HG03342 (cell line): ENCODE measurements around the gene BMPR1B.
"Not testable (repeated sequence)": the region's sequence is repeated elsewhere in the genome, so short reads cannot be mapped to it uniquely, and the experiment has no call there.

ENCODE experiments used
- ATAC-seq: cut with Tn5 transposase; IDR thresholded peaks from one replicate; pipeline ENCODE4 v1.9.1; 2021; ENCODE audit warnings: mild to moderate bottlenecking, moderate library complexity; ENCODE audit not compliant: unreplicated experiment

Gene BMPR1B

GRCh38 chr4:95020521-95020920, 262.8 kb downstream of the BMPR1B start:
- ATAC-seq: no peak

DNA sequence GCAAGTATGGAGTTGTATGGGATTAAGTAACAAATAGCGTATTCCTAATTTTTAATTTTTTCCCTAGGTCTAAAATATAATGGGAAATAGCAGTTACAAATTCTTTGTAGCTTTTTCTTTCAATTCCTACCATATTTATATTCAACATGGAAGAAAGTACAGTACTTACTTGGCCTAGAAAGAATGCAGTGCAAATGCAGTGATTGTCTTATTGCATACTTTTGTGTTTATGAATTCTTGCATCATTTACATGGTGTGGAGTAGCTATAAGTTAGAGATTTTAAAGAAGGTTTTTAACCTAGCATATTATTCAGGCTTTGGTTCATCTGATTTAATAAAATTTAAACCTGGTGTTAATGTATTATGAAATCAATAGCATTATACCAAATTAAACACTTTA, 263.3 kb downstream of the BMPR1B start:
- ATAC-seq: no peak

DNA sequence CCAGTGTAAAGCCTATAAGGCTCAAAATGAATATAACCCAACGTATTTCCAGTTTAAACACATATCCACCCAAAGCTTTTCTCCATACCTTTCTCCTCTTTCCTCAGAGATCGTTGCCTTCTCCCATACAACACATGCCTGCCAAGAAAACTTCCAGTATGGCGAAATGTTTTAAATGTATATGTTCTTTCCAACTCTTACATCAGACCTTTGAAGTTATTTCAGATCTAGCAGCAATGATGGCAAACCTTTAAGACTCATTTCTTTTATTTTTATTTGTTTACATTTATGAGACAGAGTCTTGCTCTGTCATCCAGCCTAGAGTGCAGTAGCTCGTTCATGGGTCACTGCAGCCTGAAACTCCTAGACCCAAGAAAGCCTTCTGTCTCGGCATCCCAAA, 265.4 kb downstream of the BMPR1B start:
- ATAC-seq: no peak

- no peak for ATAC-seq
These were observed 270.3 kb downstream of the BMPR1B start for GRCh38 chr4:95027905-95028618.

DNA sequence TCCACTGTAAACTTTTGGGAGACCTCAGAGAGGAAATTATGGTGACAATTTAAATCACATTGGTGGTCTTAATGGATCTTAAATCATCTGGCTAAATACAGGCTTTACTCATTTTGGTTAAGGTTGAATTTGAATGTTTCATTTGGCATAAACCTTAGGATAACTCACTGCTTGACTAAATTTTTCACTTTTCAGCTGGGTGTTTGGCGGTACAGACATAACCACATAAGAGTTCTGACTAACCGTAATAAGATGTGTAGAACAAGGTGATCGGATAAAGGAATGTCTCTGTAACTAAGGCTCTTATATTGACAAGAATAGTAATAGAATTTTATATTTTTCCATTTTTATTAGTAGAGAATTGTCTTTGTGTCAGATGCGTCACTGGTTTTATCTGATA, 281.0 kb downstream of the BMPR1B start:
- no peak for ATAC-seq

GRCh38 chr4:95044324-95044837, 286.6 kb downstream of the BMPR1B start:
- no peak for ATAC-seq

DNA sequence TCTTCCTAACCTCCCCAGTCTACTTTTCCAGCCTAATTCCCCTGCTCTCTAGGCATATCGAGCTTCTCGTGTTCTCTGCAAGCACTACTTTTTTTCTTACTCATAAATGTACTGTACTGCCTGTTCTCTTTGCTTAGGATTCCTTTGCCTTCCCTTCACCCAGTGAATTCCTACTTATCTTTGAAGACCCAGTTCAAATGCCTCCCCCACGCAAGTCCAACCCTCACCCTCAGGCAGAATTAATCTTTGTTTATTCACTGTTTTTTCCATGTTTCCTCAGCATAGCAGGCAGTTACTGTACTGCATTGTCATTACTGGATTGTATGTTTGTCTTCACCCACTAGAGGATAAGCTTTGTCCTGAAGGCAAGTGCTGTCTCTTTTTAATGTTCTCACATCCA, 287.7 kb downstream of the BMPR1B start:
- no peak for ATAC-seq

GRCh38 chr4:95048296-95048695, 290.5 kb downstream of the BMPR1B start:
- ATAC-seq: no peak

DNA sequence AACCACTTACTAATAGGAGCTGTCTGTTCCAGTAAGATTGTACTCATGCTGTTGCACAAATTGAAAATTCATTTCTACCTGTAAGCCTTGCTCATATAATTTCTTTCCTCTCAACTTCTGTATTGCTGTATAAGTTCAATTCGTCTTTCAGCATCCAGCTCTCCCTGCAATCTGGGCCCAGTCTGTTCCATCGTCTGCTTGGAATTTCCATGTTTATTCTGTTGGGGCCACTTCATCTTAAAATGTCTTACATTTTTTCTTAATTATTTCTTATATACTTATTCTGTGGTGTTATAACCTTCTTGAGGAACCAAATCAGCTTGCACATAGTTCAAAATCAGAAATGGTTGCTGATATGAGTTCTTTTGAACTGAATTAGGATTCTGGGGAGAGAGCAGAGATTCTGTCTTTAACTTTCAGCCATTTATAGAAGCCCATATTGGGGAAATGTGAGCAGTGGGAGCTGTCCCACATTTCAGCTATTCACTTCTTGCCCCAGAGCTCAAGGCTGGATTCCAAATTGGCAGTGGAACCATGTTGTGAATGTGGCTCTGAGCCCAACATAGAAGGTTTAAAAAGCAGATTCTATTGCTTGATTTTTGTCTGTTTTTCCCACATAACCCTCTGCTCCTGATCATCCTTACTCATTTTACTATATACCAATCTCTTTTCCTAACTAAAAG, 291.9 kb downstream of the BMPR1B start:
- ATAC-seq: no peak

- no peak for ATAC-seq
These were observed 293.4 kb downstream of the BMPR1B start for GRCh38 chr4:95050980-95051701.

- no peak for ATAC-seq
These were observed 293.9 kb downstream of the BMPR1B start for GRCh38 chr4:95051702-95052020.

DNA sequence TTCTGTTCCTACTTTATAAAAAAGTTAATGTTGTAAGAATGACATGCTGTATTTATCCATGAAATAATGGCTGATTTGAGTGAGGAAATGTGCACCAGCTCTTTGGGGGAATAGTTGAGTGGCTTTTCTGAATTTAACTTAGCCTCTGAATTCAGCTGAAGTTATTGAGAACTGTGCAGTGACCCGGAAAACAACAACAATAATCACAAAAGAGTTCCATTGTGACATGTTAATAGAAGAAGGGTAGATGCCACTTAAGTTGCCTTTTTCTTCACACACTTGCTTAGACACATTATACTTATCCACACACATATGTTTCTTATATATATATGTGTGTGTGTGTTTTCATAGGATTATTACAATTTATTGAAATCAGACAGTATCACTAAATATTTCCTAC, 301.2 kb downstream of the BMPR1B start:
- no peak for ATAC-seq

DNA sequence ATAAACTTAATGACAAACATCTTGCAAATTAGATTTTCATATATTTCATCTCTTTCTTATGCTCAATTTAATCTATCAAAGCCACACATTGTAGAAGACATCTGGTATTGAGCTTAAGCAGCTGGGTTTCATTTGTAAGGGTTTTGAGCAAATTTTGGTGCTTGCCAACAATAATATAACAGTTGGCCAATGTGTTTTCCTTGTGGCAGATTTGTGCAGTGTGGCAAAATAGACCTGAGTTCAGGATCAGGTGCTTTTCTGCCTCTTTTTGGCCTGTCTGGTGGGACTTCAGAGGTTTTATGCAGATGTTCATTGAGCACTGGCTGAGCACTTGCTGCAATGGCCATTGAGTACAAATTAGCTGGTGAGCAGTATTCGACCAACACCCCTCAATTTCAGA, 301.9 kb downstream of the BMPR1B start:
- no peak for ATAC-seq

GRCh38 chr4:95061220-95061619, 303.5 kb downstream of the BMPR1B start:
- ATAC-seq: no peak

DNA sequence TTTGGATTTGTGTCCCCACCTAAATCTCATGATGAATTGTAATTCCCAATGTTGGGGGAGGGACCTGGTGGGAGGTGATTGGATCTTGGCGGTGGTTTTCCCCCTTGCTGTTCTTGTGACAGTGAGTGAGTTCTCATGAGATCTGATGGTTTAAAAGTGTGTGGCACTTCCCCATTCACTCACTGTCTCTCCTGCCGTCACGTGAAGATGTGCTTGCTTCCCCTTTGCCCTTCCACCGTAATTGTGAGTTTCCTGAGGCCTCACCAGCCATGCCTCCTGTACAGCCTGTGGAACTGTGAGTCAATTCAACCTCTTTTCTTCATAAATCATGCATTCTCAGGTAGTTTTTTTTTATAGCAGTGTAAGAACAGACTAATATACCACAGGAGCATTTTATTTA, 304.0 kb downstream of the BMPR1B start:
- not testable (repeated sequence) for ATAC-seq

DNA sequence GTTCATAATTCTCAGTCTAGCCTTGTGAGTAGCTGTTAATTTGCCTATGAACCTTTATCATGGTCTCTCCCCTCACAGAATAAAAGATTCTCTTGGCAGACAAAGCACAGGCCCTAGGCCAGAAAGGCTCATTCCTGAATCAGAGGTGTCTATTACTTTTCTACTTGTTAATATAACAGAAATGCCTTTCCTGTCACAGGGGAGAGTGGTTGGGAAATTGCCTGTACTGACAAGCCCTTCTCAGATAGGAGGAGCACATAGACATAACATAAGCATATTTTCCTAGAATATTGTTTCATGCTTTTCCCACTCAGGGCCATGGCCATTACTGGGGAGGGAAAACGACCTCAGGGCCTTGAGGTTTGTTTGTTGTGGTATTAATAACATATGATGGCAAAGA, 308.3 kb downstream of the BMPR1B start:
- ATAC-seq: no peak

- no peak for ATAC-seq
These were observed 310.6 kb downstream of the BMPR1B start for GRCh38 chr4:95068401-95068800.

DNA sequence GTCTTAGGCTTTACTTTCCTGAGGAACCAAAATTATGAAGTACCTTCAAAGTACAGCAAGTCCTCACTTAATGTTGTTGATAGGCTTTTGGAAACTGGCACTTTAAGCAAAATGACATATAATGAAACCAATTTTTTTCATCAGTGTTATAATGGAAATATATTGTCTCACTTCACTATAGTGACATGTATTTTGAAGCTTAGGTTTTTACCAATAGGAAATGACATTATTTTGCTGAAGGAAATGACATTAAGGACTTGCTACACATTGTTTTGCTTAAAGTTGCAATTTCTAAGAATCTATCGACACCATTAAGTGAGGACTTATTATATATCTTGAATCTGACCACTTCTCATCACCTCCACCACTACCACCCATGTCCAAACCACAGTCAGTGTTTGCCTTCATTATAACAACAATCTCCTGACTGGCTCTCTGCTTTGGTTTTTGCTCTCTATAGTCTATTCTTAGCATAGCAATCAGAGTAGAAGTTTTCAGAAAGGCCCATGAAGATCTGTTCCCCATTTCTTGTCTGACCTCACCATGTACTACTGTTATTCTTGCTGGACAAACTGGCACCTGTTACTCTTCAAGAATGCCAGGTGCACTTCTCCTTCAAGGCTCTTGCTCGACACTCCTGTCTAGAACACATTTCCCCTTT, 311.2 kb downstream of the BMPR1B start:
- ATAC-seq: no peak

DNA sequence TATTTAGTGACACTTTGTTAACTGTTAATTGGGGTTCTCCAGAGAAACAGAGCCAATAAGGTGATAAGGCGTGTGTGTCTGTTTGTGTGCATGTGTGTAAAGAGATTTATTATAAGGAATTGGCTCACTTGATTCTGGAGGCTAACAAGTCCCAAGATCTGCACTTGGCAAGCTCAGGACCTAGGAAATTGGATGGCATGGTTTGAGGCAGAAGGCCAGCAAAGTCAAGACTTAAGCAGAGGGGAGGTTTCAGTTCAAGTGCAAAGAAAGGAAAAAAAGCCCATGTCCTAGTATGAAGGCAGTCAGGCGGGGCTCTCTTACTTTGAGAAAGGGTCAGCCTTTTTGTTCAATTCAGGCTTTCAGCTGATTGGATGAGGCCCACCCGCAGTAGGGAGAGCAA, 314.1 kb downstream of the BMPR1B start:
- ATAC-seq: no peak

- ATAC-seq: no peak
These were observed 315.9 kb downstream of the BMPR1B start for GRCh38 chr4:95073646-95074045.

GRCh38 chr4:95077864-95078263, 320.1 kb downstream of the BMPR1B start:
- ATAC-seq: no peak
